ACC112 (cell line): ENCODE measurements around the gene PTBP2.
A peak's percentile ranks its signal among the peaks of the same experiment; 100 is the strongest.

Source experiments
- H2AFZ ChIP-seq: fragments of 200-600 bp; sonication (generic); one replicate; pipeline ENCODE4 v1.6.0; 2017; ENCODE audit warnings: antibody characterized with exemption, low read length; ENCODE audit not compliant: unreplicated experiment
- H3K27ac ChIP-seq: fragments of 200-600 bp; sonication (generic); 2 replicates; pipeline ENCODE4 v1.5.1; 2014; ENCODE audit warnings: low read depth, mild to moderate bottlenecking, antibody characterized with exemption, low read length, moderate library complexity
- H3K27me3 ChIP-seq: fragments of 200-600 bp; sonication (generic); 2 replicates; pipeline ENCODE4 v1.6.1; 2014; ENCODE audit warnings: mild to moderate bottlenecking, antibody characterized with exemption, low read length, moderate library complexity, mixed read lengths; ENCODE audit not compliant: insufficient read depth
- H3K36me3 ChIP-seq: fragments of 200-600 bp; sonication (generic); 2 replicates; pipeline ENCODE4 v1.6.1; 2016; ENCODE audit warnings: mild to moderate bottlenecking, antibody characterized with exemption, low read length, moderate library complexity, mixed read lengths; ENCODE audit not compliant: insufficient read depth
- H3K4me1 ChIP-seq: fragments of 200-600 bp; sonication (generic); one replicate; pipeline ENCODE4 v1.6.1; 2016; ENCODE audit warnings: low read length, mixed read lengths; ENCODE audit not compliant: insufficient read depth, unreplicated experiment, control insufficient read depth
- H3K4me3 ChIP-seq: fragments of 200-600 bp; sonication (generic); 2 replicates; pipeline ENCODE4 v1.5.1; 2014; ENCODE audit warnings: mild to moderate bottlenecking, low read depth, low read length
- H3K79me2 ChIP-seq: fragments of 200-600 bp; sonication (generic); one replicate; pipeline ENCODE4 v1.6.0; 2016; ENCODE audit warnings: low read length; ENCODE audit not compliant: control insufficient read depth, unreplicated experiment, insufficient read depth

Gene PTBP2

DNA sequence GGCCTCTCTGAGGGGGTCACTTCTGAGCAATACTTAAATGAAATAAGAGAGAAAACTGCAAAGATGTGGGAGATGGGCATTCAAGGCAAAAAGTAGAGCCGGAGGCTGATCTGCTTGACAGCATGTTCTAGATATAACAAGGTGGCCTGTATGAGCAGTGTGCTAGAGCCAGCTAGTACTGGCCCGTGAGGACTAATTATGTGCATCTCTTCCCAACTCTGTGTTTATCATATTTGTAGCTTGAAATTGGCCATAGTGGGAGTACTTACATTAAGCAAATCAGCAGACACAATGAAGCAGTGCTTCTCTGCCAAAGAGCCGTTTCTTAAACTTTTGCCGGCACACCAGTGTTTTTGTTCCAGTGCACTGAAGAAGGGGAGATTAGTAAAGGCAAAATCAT, 13.1 kb upstream of the PTBP2 start:
- H3K4me3 ChIP-seq, result no peak overlapping the region
- H2AFZ ChIP-seq, result no peak overlapping the region
- no peaks in the 10 kb centered on the region for H3K27me3 ChIP-seq
- H3K4me1 ChIP-seq, result peaks cover 5% of the 10 kb centered on the region
- H3K27ac ChIP-seq, result no peak overlapping the region
- no peaks in the 10 kb centered on the region for H3K36me3 ChIP-seq
- no peaks in the 10 kb centered on the region for H3K79me2 ChIP-seq

DNA sequence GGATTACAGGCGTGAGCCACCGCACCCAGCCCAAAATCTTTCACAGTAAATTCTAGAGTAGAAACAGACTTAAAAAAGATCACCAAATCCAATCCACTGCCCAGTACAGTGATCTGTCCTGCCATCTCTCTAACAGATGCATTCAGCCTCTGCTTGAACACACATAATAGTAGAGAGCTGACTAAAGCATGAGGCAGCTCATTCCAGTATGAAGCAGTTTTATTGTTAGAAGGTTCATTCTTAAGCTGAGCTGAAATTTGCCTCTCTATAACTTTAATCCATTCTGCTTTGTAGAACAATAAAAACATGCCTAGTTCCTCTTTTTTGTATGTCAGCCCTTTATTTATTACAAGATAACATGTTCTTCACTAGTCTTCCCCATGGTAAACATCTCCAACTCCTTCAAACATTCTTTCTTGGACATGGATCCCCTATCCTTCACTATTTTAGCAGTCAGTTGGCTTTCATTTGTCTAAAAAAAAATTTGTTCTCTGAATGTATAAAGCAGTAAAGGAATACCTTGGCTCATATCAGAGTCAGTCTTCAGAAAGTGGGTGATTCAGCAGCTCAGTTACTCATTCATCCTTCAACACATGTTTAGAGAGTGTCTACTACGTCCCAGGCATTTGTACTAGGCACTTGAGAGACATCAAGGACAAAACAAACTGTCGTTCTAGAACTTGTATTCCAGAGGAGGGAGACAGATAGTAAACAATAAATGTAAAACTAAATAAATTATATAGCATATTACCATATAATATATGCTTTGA, 10.7 kb upstream of the PTBP2 start:
- H3K27ac ChIP-seq, result peak overlapping the region; percentile 40; the same call in 1 of the 2 replicates
- H3K36me3 ChIP-seq, result no peaks in the 10 kb centered on the region
- no peaks in the 10 kb centered on the region for H3K79me2 ChIP-seq
- no peaks in the 10 kb centered on the region for H3K27me3 ChIP-seq
- H3K4me3 ChIP-seq, result no peak overlapping the region
- no peak overlapping the region for H2AFZ ChIP-seq
- no peaks in the 10 kb centered on the region for H3K4me1 ChIP-seq

DNA sequence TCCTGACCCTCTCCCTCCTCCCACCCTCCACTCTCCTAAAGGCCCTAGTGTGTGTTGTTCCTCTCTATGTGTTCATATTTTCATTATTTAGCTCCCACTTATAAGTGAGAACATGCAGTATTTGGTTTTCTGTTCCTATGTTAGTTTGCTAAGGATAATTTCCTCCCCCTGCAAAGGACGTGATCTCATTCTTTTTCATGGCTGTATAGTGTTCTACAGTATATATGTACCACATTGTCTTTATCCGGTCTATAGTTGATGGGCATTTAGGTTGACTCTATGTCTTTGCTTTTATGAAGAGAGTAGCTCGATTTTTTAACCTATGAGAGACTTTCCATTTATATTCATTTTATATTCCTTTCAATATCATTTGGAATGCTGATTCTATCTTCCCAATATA, 7.9 kb upstream of the PTBP2 start:
- no peak overlapping the region for H2AFZ ChIP-seq
- no peaks in the 10 kb centered on the region for H3K79me2 ChIP-seq
- no peaks in the 10 kb centered on the region for H3K4me1 ChIP-seq
- H3K4me3 ChIP-seq, result no peak overlapping the region
- no peaks in the 10 kb centered on the region for H3K36me3 ChIP-seq
- H3K27ac ChIP-seq, result no peak overlapping the region
- no peaks in the 10 kb centered on the region for H3K27me3 ChIP-seq

DNA sequence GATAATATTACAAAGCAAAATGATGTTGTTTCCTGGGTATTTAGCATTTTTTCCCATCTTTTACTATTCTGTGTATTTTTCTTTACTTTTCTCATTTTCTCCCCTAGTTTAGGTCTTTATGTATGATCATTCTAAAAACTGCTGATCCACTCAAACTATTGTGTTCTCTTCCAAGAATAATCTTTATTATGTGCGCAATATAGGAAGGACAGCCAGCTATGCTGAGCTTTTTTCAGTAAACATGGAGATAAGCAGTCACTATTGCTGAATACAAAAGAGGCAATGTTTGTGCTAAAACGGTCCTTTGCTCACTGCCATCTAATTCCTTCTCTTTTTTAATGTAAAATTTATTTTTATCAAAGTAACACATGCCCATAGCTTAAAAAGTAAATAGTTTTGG, 6.7 kb upstream of the PTBP2 start:
- H3K4me1 ChIP-seq, result no peaks in the 10 kb centered on the region
- no peak overlapping the region for H3K27ac ChIP-seq
- H3K4me3 ChIP-seq, result no peak overlapping the region
- no peaks in the 10 kb centered on the region for H3K36me3 ChIP-seq
- H2AFZ ChIP-seq, result no peak overlapping the region
- H3K27me3 ChIP-seq, result no peaks in the 10 kb centered on the region
- no peaks in the 10 kb centered on the region for H3K79me2 ChIP-seq

DNA sequence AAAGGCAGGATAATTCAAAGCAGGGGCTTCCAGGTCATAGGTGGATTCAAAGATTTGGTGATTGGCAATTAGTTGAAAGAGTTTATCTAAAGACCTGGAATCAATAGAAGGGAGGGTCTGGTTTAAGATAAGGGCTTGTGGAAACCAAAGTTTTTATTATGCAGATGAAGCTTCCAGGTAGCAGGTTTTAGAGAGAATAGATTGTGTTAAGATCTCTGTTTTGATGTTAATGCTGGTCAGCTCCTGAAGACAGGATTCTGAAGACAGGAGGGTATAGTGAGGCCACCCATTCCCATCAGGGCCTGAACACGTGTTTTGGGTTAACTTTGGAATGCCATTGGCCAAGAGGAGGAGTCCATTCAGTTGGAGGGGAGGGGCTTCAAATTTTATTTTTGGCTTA, 6.1 kb upstream of the PTBP2 start:
- no peaks in the 10 kb centered on the region for H3K36me3 ChIP-seq
- no peak overlapping the region for H3K27ac ChIP-seq
- H2AFZ ChIP-seq, result no peak overlapping the region
- H3K4me3 ChIP-seq, result no peak overlapping the region
- no peaks in the 10 kb centered on the region for H3K79me2 ChIP-seq
- no peaks in the 10 kb centered on the region for H3K4me1 ChIP-seq
- H3K27me3 ChIP-seq, result no peaks in the 10 kb centered on the region

DNA sequence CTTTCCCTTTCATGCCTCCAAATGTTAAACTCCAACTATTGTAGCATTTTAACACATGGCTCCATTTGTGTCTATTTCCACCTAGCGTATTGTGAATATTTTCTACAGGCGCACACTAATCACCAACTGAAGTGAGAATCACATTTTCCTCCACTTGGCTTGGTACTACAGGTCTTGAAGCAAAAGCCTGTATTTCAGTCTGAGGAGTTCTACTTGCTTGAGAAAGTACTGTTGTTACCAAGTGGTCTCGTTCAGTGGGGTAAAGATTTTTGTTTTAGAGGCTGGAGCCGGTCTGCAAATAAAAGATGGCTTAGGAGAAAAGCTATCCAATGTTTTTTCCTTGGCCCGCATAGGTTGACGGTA, 550 bp upstream of the PTBP2 start:
- Histone ChIP-seq H3K79me2 (peaks cover 41% of the 10 kb centered on the region), H3K27ac (no peak overlapping the region), H3K36me3 (peaks cover 15% of the 10 kb centered on the region), H3K4me1 (peaks cover 18% of the 10 kb centered on the region), H3K4me3 (peak overlapping the region; percentile 99), H2AFZ (peak overlapping the region; percentile 98), H3K27me3 (no peaks in the 10 kb centered on the region)

DNA sequence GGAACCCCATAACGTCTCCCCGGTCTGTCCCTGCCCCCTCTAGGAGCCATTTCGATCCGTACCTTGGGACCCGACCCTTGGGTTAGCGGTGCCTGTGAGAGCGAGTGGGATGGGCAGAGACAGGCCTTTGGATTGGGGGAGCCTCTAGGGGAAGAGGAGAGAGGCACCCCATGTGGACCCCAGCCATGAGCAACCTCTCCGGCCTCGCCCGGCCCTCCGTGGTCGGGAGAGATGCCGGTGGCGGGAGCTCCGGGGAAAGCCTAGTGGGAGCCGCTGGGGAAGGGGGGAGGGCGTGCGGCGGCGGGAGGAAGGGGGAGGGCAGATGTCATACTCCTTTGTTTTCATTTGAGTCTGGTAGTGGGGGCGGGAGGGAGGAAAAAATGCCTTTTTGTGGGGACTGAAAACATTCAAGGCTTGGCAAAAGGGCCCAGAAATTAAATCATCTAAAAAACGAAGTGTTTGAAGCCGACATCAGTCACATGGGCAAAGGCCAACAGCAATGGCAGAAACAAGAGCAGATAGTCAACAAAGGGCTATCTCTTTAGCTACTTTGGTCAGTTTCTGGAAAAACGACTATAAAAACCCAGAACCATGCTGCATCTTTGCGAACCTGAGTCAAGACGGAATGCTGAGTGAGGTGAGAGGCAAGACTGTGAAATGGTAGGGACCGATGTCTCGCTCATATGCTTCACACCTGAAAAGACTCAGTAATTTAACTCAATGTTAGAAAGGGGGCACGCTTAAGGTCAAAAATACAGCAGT, 758 bp downstream of the PTBP2 start:
- Histone ChIP-seq H3K79me2 (peaks cover 54% of the 10 kb centered on the region), H3K27ac (peak overlapping the region; percentile 89), H3K4me1 (peaks cover 24% of the 10 kb centered on the region), H3K27me3 (no peaks in the 10 kb centered on the region), H3K36me3 (peaks cover 21% of the 10 kb centered on the region), H3K4me3 (peak overlapping the region; percentile 99), H2AFZ (peak overlapping the region; percentile 94)

DNA sequence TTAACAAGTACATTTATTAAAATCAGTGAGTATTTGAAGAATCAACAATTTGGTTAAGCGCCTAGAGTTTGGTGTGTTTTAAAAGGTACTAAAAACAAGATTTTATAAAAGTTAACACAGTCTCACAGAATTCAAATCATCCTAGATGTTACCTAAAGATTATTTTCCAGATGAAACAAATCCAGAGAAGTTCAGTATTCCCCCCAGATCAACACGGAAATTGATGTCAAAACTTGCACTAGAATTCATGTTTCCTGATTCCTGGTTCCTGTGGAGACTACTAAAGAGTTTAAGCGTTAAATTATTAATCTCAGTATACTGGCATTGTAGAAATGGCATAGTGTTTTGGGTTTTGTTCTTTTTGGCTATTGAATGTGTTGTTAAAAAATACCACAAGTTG, 1.4 kb downstream of the PTBP2 start:
- peaks cover 60% of the 10 kb centered on the region for H3K79me2 ChIP-seq
- H3K4me1 ChIP-seq, result peaks cover 26% of the 10 kb centered on the region
- no peak overlapping the region for H2AFZ ChIP-seq
- H3K36me3 ChIP-seq, result peaks cover 21% of the 10 kb centered on the region
- no peaks in the 10 kb centered on the region for H3K27me3 ChIP-seq
- H3K27ac ChIP-seq, result peak overlapping the region; percentile 41
- peak overlapping the region; percentile 99 for H3K4me3 ChIP-seq

DNA sequence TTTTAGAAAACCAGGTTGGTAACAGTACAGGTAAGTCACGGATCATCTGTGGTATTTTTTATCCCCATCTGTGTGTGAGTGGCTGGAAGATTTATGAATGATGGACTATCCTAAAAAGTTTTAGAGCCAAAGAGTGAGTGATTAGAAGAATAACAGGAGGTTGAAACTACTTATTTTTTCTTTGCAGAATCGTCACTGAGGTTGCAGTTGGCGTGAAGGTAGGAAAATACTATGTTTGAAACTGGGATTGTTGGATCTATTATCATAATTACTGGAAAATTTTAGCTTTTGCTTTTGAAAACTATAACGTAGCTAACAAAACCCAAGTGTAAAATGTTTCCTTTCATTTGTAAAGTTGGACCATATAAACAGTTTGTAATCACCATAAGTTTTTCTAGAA, 1.8 kb downstream of the PTBP2 start:
- no peak overlapping the region for H2AFZ ChIP-seq
- H3K27ac ChIP-seq, result peak overlapping the region; percentile 41
- no peaks in the 10 kb centered on the region for H3K27me3 ChIP-seq
- H3K79me2 ChIP-seq, result peaks cover 64% of the 10 kb centered on the region
- peaks cover 29% of the 10 kb centered on the region for H3K4me1 ChIP-seq
- H3K4me3 ChIP-seq, result peak overlapping the region; percentile 99
- peaks cover 21% of the 10 kb centered on the region for H3K36me3 ChIP-seq

DNA sequence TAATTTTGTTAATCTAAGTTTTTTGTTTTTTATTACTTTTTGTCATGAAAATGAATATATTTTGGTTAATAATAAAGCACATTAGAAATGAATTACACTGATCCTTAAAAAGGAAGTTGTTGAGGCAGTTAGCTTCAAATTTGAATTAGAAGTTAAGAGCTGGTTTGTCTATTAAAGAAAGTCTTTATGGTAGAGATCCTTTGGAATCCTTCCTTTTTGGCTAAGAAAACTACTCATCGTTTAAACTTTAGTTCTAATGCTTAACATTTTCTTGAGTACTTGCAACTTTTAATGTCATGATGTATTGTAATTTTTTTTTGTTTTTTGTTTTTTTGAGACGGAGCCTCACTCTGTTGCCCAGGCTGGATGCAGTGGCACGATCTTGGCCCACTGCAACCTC, 2.4 kb downstream of the PTBP2 start:
- peak overlapping the region; percentile 99 for H3K4me3 ChIP-seq
- peaks cover 29% of the 10 kb centered on the region for H3K4me1 ChIP-seq
- H3K79me2 ChIP-seq, result peaks cover 70% of the 10 kb centered on the region
- H3K27ac ChIP-seq, result no peak overlapping the region
- H3K36me3 ChIP-seq, result peaks cover 21% of the 10 kb centered on the region
- no peak overlapping the region for H2AFZ ChIP-seq
- H3K27me3 ChIP-seq, result no peaks in the 10 kb centered on the region

DNA sequence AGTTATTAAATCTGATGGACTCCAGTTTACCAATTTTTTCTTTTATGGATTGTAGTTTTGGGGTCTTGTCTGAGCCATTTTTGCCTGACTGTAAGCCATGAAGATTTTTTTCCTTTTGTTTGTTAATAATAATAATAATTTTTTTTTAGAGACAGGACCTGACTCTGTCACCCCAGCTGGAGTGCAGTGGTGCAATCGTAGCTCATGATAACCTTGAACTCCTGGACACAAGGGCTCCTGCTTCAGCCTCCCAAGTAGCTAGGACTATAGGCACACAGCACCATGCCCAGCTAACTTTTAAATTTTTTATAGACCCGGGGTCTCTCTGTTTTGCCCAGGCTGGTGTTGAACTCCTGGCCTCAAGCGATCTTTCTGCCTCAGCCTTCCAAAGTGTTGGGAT, 6.3 kb downstream of the PTBP2 start:
- Histone ChIP-seq H3K27ac (no peak overlapping the region), H2AFZ (no peak overlapping the region), H3K79me2 (peaks cover 94% of the 10 kb centered on the region), H3K4me3 (no peak overlapping the region), H3K27me3 (no peaks in the 10 kb centered on the region), H3K4me1 (peaks cover 30% of the 10 kb centered on the region), H3K36me3 (peaks cover 25% of the 10 kb centered on the region)
